Transverse colon (tissue), 4 donors: ENCODE data around the gene HYAL2. TPM values are rescaled to one million over a fixed set of nuclear protein-coding genes. Genes with fewer than 3 reads are reported as not detected.

Experiments used
- DNase-seq: peaks from one replicate; pipeline ENCODE4 v3.0.0-alpha.2; 2019
- H3K27ac ChIP-seq, 4 donors: fragments of 200-600 bp; sonication (generic); 2 replicates each; pipeline ENCODE4 v1.5.1; 2016 to 2018; ENCODE audit warnings: inconsistent platforms in 4 of 4
- H3K27me3 ChIP-seq: fragments of 200-600 bp; sonication (generic); 2 replicates; pipeline ENCODE4 v1.5.1; 2017; ENCODE audit warnings: inconsistent platforms
- H3K36me3 ChIP-seq, 4 donors: fragments of 200-600 bp; sonication (generic); 2 replicates each; pipeline ENCODE4 v1.5.1; 2017 to 2019; ENCODE audit warnings: inconsistent platforms in 4 of 4
- H3K4me1 ChIP-seq, 4 donors: fragments of 200-600 bp; sonication (generic); 2 replicates each; pipeline ENCODE4 v1.5.1; 2017 to 2020; ENCODE audit warnings: inconsistent platforms in 4 of 4
- H3K4me3 ChIP-seq, 4 donors: fragments of 200-600 bp; sonication (generic); 1 replicate in 1 of 4; 2 replicates in 3 of 4; pipeline versions ENCODE4 v1.5.1 to v1.6.1; 2017 to 2019; ENCODE audit warnings: inconsistent platforms in 4 of 4
- H3K9me3 ChIP-seq, 2 donors: fragments of 200-600 bp; sonication (generic); 2 replicates each; pipeline ENCODE4 v1.5.1; 2017 to 2019; ENCODE audit warnings: inconsistent platforms in 2 of 2
- CTCF ChIP-seq, 5 experiments: fragments of 200-600 bp in 3 of 5; fragments of 450-650 bp in 2 of 5; sonication (generic) in 3 of 5; IDR thresholded peaks; 1 replicate in 2 of 5; 2 replicates in 3 of 5; pipeline ENCODE4 v1.5.1; 2016 to 2017; ENCODE audit warnings: antibody characterized with exemption in 5 of 5, inconsistent platforms in 3 of 5, mild to moderate bottlenecking in 2 of 5, moderate library complexity in 1 of 5
- EP300 ChIP-seq: sonication (generic); formaldehyde crosslinking; IDR thresholded peaks from one replicate; pipeline ENCODE4 v1.6.1; 2017; ENCODE audit warnings: antibody characterized with exemption, low read depth
- POLR2A ChIP-seq: fragments of 450-650 bp; IDR thresholded peaks from one replicate; pipeline ENCODE4 v1.6.1; 2016; ENCODE audit warnings: antibody characterized with exemption, mild to moderate bottlenecking, moderate library complexity
- POLR2AphosphoS5 ChIP-seq, 3 donors: sonication (generic); formaldehyde crosslinking; IDR thresholded peaks; one replicate each; pipeline ENCODE4 v1.6.1; 2016; ENCODE audit warnings: antibody characterized with exemption in 3 of 3
- WGBS, 2 donors: methylation state at CpG; one replicate each; pipeline ENCODE4 v1.1.5; 2018; ENCODE audit warnings: low coverage in 1 of 2; 5-methylcytosine and 5-hydroxymethylcytosine counted together
- in situ Hi-C, 4 donors: fragments of 200-750 bp; cut with MboI; loops; one replicate each; pipeline versions ENCODE4 v1.15.0 to v1.15.1; 2017; ENCODE audit warnings: low sequenced_read_pairs in 3 of 4, low pct_ligation_motif_present in 1 of 4, low pct_unique_long_range_greater_than_20kb in 1 of 4
- intact Hi-C: fragments of 100-400 bp; cut with DNase I; formaldehyde crosslinking; loops from one replicate; pipeline ENCODE4 v1.15.1; 2023; ENCODE audit warnings: low total_unique reads
- total RNA-seq, 4 donors: library from RNA; depleted of rRNA; stranded (reverse); fragments of >200 nt; gene quantifications; one replicate each; pipeline ENCODE4 v1.1.0, GENCODE V29; 2016

The HYAL2 gene
- total RNA-seq, 4 donors from 2014 or later, result 18.7 to 51.1 (median 32.0) TPM

- no peak for DNase-seq
- peaks cover 46 to 57% (median 52%) of the 10 kb centered on the region in 4 donors for H3K4me1 ChIP-seq
- H3K27me3 ChIP-seq, result no peaks in the 10 kb centered on the region
- intact Hi-C loops, result no loop called here
- H3K4me3 ChIP-seq, result no peak overlapping the region
- H3K27ac ChIP-seq, result peak overlapping the region in 2 of 4 donors; percentile 37 to 39
- TF ChIP-seq POLR2A, result no peak
- peak in 1 of 3 donors; percentile 13 for TF ChIP-seq POLR2AphosphoS5 (IDR thresholded peaks at IDR 0.05)
- no peaks in the 10 kb centered on the region for H3K9me3 ChIP-seq
- peaks cover 0 to 15% (median 6%) of the 10 kb centered on the region in 4 donors for H3K36me3 ChIP-seq
- WGBS, 2 donors, result 83% methylated on average over 10 of the region's 12 CpGs; no CpG with 5 or more reads in 1 of the 2 donors
- in situ Hi-C loops, result loop anchor here in 1 of 4 donors (25.0 kb wide), 1 partner anchor 209 kb away; the partner anchor contains the start of genes C3orf18 and HEMK1
Observed at GRCh38 chr3:50353245-50354004, 30.9 kb upstream of the HYAL2 start.

DNA sequence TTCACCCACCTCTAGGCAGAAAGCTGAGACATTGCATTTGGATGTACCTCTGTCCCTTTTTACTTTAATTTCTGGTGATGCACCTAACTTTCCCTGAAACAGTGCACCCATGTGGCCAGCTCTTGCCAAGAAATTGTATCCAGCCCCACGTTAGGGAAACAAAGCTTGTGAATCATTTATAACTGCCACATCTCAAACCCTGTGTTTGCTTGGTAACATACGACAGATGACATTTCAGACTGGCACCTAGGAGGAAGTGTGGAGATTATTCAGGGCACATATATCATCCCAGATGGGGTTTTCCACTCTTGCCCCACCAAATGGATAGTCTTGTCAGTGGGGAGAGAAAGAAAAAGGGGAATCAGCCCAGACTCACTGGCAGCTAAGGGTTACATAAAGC, 30.2 kb upstream of the HYAL2 start:
- Histone ChIP-seq H3K4me3 (no peak overlapping the region), H3K27ac (peak overlapping the region in 2 of 4 donors; percentile 37 to 39), H3K9me3 (no peaks in the 10 kb centered on the region), H3K4me1 (peaks cover 40 to 51% (median 46%) of the 10 kb centered on the region in 4 donors), H3K27me3 (no peaks in the 10 kb centered on the region), H3K36me3 (peaks cover 0 to 15% (median 6%) of the 10 kb centered on the region in 4 donors)
- intact Hi-C loops, result no loop called here
- WGBS, 2 donors, result 22 to 25% methylated on average over 2 of the region's 2 CpGs
- no peak for TF ChIP-seq POLR2AphosphoS5 (IDR thresholded peaks at IDR 0.05)
- no peak for TF ChIP-seq EP300
- TF ChIP-seq POLR2A, result no peak
- TF ChIP-seq CTCF (IDR thresholded peaks at IDR 0.05), result peak in 1 of 5 experiments; percentile 8
- no peak for DNase-seq
- in situ Hi-C loops, result loop anchor here in 1 of 4 donors (25.0 kb wide), 1 partner anchor 210 kb away; the partner anchor contains the start of genes C3orf18 and HEMK1

DNA sequence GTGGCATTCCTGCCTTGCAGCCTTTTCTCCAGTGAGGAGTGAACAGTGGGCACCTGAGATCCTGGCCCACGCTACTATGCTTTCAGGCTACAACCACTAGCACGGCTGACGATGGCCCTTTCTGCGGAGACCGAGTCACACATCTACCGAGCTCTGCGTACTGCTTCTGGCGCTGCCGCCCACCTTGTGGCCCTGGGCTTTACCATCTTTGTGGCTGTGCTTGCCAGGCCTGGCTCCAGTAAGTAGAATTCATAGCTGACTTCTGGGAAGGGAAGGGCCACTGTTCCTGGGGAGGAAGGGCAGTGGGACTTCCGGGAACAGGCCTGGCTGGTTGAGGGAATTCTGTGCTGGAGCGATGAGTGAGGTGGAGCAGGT, 28.8 kb upstream of the HYAL2 start:
- peak overlapping the region; percentile 86 to 95 (median 92) for H3K27ac ChIP-seq

DNA sequence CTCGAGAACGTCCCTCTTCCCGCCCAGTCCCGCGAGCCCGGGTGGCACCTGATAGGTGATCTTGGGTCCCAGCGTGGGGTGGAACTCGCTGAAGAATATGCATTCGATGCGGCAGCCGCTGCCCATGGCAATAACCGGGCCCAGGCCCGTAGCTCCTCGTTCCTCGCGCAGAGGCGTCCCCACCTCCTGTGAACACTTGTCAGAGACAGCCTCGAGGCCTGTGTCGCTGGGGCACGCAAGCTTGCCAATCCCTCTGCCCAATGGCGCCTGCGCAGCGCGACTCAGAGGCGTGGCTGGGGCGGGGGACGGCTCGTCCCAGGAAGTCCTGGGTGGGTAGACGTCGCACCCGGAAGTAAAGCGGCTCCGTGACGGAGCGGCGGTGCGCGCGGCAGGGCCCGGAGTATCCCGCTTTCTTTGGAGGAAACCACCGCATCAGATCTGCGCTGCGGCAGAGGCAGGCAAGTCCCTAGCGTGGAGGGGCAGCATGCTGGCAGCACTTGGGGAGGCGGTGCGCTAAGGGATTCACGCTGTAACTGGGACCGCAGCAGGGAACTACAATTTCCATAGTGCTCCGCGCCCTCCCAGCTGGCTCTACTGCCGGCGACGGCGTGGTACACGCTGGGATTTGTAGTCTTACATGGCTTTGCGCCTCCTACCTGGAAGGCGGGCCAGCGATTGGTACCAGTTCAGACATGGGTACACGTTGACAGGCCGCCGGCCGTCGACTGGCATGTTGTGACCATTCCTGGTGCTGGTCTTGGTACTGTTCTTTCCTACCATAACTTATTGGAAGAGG, 28.2 kb upstream of the HYAL2 start, which contains the start of the genes CYB561D2 and NPRL2:
Gene CYB561D2, plus strand, starts transcription at position 336 of the 796 bp plus-strand sequence. CDS start 572 bp downstream, outside the sequence.
Gene NPRL2, minus strand, starts transcription at position 249 of the 796 bp plus-strand sequence. Its CDS starts 123 bp downstream, at position 126.
- H3K4me1 ChIP-seq, result peaks cover 21 to 39% (median 30%) of the 10 kb centered on the region in 4 donors
- TF ChIP-seq POLR2A (peak; percentile 93), EP300 (no peak), CTCF (IDR thresholded peaks at IDR 0.05) (peak in 1 of 5 experiments; percentile 8), POLR2AphosphoS5 (IDR thresholded peaks at IDR 0.05) (peak; percentile 89 to 97 (median 90))
- H3K4me3 ChIP-seq, result peak within 1 kb of the TSS; percentile 51 to 73 (median 66)
- 0% methylated on average over 36 of the region's 64 CpGs; no CpG with 5 or more reads in 1 of the 2 donors for WGBS, 2 donors
- intact Hi-C loops (no loop called here), in situ Hi-C loops (loop anchor here in 1 of 4 donors (25.0 kb wide), 1 partner anchor 212 kb away; the partner anchor contains the start of genes C3orf18 and HEMK1)
- no peaks in the 10 kb centered on the region for H3K27me3 ChIP-seq
- peaks cover 0 to 15% (median 6%) of the 10 kb centered on the region in 4 donors for H3K36me3 ChIP-seq
- peak; percentile 99 for DNase-seq
- H3K9me3 ChIP-seq, result no peaks in the 10 kb centered on the region
- peak within 1 kb of the TSS; percentile 86 to 95 (median 92) for H3K27ac ChIP-seq

More for the DNA sequence above, 28.8 kb upstream of the HYAL2 start:
- Histone ChIP-seq H3K4me3 (peak overlapping the region; percentile 51 to 73 (median 66)), H3K27me3 (no peaks in the 10 kb centered on the region), H3K36me3 (peaks cover 0 to 15% (median 6%) of the 10 kb centered on the region in 4 donors), H3K9me3 (no peaks in the 10 kb centered on the region), H3K4me1 (peaks cover 26 to 39% (median 31%) of the 10 kb centered on the region in 4 donors)
- in situ Hi-C loops (loop anchor here in 1 of 4 donors (25.0 kb wide), 1 partner anchor 211 kb away; the partner anchor contains the start of genes C3orf18 and HEMK1), intact Hi-C loops (no loop called here)
- DNase-seq, result no peak
- 63% methylated on average over 11 of the region's 11 CpGs; no CpG with 5 or more reads in 1 of the 2 donors for WGBS, 2 donors
- TF ChIP-seq POLR2AphosphoS5 (IDR thresholded peaks at IDR 0.05), result no peak
- TF ChIP-seq CTCF (IDR thresholded peaks at IDR 0.05), result no peak
- TF ChIP-seq POLR2A, result no peak
- no peak for TF ChIP-seq EP300
